Fibroblast of skin of scalp (primary cell): ENCODE data around the gene JAK2.
"Not testable (repeated sequence)": the region's sequence is repeated elsewhere in the genome, so short reads cannot be mapped to it uniquely, and the experiment has no call there.

Source experiments
- DNase-seq: peaks from one replicate; pipeline ENCODE4 v3.0.0-alpha.2; 2013

Gene JAK2

DNA sequence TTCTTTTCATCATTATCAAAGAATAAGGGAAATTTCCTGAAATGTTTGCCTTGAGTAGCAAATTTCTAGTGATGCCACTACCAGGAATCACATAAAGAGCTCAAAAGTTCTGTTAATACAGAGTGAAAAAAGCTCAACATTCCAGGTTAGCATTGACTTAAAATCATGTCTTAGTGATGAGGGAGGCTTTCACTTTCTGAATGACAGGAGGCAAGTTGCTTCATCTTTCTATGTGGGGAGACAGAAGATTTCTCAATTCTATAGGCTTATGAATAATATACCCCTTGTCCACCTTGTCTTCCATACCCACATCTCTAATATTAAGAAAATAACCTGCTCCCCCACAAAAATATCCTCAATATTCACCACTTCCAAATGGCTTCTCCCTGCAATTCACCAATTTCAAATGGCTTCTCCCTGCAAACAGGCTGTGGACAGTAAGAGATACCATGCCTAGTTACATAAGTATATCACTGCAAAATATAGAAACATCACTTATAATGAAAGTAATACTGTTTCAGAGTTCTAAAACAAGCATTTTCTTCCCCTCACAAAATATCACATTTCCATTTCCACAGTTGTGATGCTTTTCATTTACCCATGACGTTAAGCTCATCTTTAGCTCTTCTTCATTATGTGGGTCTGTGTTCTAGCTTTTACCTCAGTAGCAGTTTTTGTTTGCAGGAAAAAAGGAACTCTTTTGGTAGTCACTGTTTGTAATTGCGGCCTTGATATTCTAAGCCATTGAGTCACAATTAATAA, 2.2 kb upstream of the JAK2 start:
- no peak for DNase-seq

DNA sequence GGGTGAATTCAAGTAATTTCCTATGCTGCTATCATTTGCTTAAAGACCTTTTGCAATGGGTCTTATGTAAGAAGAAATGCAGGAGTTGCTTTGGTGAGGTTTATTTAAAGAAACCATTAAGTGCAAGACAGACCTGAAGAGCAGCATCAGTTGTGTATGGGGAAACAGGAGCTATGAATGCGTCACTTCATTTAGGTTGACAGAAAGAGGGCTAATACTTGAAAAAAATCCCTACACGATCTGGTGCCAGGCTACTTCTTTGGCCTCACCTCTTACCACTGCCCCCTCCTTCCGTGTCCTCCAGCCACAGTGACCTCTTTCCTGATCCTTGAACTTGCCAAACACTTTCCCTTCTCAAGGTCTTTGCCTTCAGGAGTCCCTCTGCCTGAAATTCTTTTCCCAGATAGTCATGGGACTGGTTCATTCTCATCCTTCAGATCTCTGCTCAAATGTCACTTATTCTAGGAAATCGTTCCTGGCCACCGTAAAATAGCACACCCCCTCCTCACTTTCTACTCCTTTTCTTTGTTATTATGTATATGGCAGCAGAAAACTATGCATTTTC, 1.4 kb upstream of the JAK2 start:
- DNase-seq: no peak

DNA sequence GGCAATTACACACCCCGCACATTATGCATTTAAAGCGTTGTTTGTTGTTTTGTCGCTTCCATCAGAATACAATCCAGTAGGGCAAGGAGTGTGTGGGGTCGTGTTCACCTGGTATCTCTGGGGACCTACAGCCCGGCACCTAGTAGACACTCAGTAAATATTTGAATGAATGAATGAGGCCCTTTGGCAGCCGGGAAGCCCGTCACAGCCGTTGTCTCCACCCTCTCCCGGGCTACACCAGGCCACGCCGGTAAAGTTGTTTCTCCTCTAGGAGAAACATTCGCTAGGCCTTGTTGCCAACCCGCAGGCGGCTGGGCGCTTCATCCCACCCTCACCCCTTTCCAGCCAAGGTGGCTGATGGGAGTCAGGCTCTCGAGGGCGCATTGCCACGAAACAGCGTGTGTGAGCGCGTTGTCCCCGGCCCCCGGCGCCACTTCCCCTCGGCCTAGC, 876 bp upstream of the JAK2 start:
- no peak for DNase-seq

DNA sequence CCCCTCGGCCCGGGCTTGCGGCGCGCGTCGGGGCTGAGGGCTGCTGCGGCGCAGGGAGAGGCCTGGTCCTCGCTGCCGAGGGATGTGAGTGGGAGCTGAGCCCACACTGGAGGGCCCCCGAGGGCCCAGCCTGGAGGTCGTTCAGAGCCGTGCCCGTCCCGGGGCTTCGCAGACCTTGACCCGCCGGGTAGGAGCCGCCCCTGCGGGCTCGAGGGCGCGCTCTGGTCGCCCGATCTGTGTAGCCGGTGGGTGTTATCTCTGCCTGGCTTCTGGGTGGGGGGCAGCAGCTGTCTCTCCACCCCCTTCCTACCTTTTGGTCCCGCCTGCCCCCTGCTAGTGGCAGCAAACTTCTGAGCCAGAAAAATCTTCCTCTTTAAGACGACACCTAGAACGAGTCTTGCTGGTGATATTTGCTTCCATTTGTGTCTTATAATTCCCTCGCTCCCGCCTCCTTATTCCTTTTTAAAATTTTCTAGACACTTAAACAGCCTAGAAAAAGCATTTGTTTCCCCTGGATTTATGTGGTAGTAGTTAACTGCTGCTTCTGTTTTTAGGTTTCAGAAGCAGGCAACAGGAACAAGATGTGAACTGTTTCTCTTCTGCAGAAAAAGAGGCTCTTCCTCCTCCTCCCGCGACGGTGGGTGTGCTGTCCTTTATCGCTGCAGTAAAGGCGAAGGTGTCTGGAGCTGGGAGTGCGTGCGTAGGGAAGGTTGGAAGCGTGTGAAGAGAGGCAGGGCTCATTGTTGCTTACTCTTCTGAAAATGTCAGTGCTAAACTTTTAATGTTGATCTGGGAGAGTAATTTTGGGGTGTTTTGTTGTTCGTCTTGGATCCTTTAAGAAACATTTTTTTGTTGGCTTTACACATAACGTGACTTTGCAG, 554 bp downstream of the JAK2 start:
- no peak for DNase-seq

DNA sequence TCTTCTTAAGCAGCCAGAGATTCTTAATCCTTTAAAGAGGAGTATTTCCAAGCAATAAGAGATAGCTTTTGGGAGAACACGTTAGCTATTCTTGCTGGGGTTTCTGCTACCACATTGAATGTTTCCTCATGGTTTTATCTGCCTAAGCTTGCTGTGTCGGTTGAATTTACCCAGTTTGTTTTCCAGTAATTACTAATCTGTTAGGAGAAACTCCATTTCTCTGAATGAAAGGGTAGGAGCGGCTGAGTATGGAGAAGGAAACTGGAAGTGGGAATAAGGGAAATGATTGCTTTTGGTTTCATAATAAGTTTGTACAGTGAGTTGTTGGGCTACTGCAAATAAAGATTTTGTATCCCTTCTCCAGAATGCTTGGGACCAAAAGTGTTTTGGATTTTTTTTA, 1.2 kb downstream of the JAK2 start:
- no peak for DNase-seq

DNA sequence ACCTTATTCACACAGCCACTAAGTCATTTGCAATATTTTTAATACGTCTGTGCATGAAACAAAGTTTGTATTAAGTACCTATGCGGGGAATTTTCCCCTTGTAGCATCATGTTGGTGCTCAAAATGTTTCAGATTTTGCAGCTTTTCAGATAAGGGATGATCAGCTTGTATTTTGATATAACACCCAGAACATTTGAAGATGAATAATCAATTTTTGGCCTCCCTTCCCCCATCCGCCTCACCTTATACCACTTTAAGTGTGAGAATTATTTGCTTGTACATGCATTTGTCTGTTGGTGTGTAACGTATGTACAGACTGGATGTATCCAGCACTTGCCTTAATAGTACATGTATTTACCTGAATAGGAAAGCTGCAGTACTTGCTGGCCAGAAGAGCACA, 1.7 kb downstream of the JAK2 start:
- no peak for DNase-seq

DNA sequence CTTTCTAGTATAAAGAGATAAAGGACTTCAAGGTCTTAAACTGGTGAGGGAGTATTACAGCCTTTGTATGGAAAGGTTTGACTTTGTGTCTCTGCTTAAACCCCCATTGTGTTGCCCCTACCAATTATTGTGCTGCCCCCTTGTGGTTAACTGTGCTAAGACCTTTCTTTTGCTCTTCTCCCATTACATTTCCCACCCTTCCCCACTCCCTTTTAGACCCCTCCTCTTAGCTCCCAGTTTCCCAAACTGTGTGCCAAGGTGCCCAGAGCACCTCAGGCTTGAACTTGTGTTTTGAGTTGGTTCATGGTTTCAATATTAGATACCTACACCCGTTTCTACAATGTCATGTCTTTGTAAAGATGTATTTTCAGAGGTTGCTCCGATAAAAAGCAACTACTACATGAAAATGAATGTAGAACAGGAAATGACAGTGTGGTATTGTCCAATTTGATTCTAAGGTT, 2.9 kb downstream of the JAK2 start:
- DNase-seq: peak; percentile 76

DNA sequence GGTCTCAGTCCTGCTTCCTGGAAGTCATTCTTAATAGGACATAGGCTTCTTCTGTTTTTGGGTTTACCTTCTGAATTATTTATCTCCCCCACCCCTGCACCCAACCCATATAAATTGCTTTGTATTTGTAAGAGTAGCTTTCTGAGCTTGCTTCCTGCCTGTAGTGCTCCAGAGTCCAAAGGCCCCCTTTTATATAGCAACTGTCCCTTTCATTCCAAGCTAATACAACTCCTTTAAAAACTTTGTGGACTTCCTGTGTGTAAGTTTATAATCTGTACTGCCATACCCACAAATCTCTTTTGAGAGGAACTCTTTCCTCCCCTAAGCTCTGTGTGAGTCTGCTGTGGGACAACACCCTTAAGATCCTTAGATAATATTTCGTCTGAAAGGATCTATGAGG, 7.8 kb downstream of the JAK2 start:
- DNase-seq: no peak

DNA sequence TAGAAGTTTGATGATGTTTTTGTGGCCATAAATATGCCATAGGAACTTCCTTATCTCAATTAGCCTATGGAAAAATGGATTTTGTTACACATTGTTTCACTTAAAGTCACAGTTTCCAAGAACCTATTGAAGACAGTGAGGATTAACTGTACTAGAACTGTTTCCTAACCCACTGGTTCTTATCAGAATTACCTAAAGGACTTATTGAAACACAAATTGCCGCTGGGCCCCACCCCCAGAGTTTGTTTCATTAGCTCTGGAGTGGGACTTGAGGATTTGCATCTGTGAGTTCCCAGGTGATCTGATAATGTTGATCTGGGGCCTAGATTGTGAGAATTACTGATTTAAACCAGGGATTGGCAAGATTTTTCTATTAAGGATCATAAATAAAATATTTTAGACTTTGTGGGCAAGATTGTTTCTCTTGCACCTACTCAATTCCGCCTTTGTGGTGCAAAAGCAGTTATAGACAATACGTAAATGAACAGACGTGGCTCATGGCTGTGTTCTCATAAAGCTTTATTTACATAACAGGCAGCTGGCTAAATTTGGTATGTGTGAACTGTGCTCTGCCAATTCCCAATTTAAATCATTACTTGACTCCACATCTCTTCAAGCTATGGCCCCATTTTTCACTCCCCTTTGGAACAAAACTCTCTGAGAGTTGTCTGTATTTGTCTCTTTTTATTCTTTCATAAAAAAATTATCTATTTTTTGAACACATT, 9.3 kb downstream of the JAK2 start:
- no peak for DNase-seq

DNA sequence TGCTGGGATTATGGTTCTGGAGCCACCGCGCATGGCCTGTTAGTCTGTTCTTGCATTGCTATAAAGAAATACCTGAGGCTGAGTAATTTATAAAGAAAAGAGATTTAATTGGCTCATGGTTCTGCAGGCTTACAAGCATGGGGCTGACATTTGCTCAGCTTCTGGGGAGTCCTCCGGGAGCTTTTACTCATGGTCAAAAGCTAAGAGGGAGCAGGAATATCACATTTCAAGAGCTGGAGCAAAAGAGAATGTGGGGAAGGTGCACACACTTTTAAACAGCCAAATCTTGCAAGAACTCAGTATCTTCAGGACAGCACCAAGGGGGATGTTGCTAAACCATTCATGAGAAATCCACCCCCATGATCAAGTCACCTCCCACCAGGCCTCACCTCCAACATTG, 12.1 kb downstream of the JAK2 start:
- DNase-seq: no peak

DNA sequence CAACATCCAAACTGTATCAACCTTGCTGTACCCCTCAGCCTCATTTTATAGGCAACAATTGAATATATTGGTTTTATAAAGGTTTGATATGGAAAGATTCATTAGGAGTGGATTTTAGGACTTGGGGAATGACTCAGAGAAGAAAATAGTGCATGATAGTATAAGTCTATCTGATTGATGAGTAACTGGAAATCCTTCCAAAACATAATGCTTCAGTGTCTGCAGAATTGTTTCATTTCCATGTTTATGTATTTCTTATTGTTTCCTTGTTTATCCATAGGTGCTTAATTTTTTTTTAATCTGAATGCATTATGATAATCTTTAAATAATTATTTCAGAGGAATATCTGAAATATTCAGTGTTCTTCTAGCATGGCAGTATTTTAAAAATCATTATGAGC, 12.6 kb downstream of the JAK2 start:
- no peak for DNase-seq

DNA sequence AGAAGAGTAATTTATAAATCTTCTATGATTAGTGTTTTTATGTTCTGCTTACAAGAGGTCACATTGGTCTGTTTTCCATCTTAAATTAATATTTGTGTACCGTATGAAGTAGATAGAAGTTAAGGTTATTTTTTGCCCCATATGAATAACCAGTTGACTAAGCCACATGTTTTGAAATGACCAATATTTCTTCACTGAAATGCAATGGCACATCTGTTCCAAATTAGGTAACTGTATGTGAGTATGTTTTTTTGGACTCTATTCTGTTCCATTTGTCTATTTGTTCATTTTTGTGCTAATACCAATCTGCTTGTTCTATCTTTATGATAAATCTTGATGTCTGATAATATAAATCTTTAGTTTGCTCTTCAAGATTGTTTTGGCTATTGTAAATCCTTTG, 17.7 kb downstream of the JAK2 start:
- DNase-seq: peak; percentile 68

DNA sequence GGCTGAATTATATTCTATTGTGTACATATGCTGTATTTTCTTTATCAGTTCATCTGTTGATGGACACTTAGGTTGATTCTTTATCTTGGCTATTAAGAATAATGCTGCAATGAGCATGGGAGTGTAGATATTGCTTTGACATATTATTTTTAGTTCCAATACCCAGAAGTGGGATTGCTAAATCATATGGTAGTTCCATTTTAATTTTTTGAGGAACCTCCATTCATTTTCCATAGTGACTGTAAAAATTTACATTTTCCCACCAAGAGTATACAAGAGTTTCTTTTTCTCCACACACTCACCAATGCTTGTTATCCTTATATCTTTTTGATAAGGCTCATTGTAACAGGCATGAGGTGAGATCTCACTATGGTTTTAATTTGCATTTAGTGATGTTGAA, 19.4 kb downstream of the JAK2 start:
- DNase-seq: no peak

DNA sequence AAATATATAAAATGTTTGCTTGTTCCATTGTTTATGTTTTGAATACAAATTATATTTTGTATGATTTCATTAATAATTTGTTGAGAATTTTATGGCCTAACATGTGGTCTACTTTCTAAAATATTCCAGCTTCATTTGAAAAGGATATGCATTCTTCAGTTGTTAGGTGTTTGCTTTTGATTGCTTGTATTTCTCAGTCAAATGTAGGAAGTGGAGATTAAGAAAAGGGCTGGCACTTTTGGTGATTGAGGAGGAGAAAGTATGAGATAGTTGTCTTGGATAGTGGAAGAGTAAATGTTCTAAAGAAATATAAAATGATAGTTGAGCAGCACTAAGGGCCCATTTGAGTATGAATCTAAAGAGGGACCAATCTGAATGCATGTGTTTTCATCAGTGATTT, 23.1 kb downstream of the JAK2 start:
- DNase-seq: peak; percentile 13

DNA sequence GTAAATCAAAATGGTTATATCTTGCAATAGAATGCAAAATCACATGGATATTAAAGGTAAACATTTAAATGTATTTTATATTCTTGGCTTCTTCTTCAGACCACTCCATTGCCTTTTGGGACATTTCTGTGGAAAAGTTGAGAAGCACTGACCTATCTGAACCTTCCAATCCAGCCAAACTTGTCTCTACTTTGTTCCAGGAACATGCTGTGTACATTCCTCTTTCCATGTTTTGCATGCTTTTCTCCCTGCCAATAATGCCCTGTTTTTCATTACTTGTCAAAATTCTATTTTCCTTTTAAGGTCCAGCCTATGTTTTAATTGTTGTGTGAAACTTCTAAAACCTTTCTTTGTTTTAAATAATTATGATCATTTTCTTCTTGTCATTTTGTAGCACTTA, 28.3 kb downstream of the JAK2 start:
- DNase-seq: no peak

DNA sequence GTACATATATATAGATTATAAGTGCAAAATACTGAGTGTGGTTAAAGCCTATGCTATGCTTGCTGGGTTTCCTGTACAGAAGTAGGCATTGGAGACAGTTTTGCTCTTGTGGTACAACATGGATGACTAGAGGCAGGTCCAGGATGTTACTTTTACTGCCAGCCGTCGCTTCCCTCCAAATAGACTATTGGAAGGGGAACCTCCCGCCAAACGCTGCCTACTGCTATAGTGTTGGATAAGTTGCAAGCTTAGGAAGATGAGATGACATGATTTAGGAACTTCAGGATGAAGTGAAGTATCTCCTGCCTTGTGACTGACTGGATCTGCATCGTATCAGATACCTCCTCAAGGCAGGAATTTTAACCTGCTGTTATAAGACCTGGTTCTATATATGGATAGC, 30.9 kb downstream of the JAK2 start:
- no peak for DNase-seq

DNA sequence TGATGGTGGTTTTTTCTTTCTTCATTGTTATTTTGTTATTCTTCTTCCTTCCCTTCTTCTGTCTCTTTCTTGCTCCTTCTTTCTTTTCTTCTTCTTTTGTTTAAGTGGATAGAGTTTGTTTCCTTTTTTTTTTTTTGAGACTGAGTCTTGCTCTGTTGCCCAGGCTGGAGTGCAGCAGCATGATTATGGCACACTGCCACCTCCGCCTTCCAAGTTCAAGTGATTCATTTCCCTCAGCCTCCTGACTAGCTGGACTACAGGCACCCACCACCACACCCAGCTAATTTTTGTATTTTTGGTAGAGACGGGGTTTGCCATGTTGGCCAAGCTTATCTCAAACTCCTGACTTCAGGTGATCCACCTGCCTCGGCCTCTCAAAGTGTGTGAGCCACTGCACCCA, 40.3 kb downstream of the JAK2 start:
- peak; percentile 23 for DNase-seq

DNA sequence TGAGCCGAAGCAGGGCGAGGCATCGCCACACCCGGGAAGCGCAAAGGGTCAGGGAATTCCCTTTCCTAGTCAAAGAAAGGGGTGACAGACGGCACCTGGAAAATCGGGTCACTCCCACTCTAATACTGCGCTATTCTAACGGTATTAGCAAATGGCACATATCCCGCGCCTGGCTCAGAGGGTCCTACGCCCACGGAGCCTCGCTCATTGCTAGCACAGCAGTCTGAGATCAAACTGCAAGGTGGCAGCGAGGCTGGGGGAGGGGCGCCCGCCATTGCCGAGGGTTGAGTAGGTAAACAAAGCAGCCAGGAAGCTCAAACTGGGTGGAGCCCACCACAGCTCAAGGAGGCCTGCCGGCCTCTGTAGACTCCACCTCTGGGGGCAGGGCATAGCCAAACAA, 46.9 kb downstream of the JAK2 start:
- not testable (repeated sequence) for DNase-seq

DNA sequence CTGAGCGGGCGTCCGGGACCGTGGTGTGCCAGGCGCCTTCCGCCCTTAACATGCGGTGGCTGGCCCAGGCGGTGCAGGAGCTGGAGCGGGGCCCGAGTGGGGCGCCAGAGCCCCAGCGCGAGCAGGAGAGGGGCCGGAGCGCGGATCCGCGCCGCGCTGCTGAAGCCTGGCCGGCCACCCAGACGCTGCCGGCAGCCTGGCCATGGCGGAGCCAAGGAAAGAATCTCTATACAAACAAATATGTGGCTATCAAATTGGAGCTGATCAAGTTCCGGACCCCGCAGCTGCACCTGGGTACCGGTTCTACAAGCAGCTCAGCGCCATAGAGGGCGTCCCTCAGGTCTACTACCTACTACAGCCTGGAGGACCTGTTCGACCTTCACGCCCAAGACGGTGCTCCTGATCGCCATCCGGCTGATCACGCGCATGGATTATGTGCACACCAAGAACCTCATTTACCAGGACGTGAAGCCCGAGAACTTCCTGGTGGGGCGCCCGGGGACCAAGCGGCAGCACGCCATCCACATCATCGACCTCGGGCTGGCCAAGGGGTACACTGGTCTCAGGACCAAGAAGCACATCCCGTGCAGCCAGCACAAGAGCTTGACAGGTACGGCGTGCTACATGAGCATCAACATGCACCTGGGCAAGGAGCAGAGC, 55.8 kb downstream of the JAK2 start:
- DNase-seq: no peak

DNA sequence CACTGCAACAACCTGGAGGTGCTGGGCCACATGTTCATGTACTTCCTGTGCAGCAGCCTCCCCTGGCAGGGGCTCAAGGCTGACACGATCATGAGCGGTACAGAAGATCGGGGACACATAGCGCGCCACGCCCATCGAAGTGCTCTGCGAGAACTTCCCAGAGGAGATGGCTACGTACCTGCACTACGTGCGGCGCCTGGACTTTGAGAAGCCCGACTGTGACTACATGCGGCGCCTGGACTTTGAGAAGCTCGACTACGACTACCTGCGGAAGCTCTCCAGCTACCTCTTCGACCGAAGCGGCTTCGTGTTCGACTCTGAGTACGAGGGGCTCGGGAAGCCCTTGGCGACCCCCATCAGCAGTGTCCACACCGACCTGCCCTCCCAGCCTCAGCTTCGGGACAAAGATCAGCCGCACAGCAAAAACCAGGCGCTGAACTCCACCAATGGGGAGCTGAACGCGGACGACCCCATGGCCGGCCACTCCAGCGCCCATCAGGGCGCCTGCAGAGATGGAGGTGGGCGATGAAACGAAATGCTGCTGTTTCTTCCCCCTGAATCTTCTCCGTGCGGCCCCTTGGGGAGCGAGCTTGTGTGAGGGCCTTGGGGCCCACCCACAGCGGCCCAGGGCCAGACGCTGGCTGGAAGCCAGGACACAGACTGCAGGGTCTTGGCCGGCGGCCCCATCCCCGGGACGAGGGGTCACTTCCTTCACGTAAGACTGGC, 56.5 kb downstream of the JAK2 start:
- no peak for DNase-seq

DNA sequence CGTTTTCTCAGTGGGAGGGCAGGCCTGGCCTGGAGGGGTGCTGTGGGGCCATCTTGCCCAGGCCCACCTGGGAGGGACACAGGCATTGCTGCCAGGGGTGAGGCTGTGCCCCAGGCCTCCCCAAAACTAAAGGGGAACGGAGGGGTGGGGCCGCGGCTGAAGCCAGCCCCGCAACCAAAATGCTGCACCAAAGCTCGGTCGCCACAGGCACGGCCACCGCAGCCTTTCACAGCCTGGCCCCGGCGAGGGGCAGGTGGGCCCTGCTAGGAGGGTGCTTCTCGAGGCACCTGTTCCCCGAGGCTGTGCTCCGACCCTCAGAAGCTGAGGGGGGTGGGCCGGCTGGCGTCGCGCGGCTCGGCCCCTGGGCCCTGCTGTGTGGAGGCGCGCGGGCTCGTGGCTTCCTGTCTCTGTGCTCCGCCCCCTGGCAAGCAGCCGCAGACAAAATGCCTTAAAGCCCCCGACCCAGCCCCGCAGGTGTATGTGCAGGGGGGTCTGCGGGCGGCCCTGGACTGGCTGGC, 57.6 kb downstream of the JAK2 start:
- DNase-seq: no peak
